Testis (tissue), 2 donors: ENCODE data around the gene GFI1B.

Experiments used
- POLR2A ChIP-seq: fragments of 450-650 bp; IDR thresholded peaks from one replicate; pipeline ENCODE4 v1.6.1; 2017; ENCODE audit warnings: antibody characterized with exemption, mild to moderate bottlenecking, moderate library complexity
- TF ChIP-seq, protein P1 (sequence below), 3 experiments: fragments of 450-650 bp in 2 of 3; fragments of 200-600 bp in 1 of 3; sonication (generic) in 1 of 3; IDR thresholded peaks; one replicate each; pipeline ENCODE4 v1.5.1; 2016 to 2019; ENCODE audit warnings: antibody characterized with exemption in 3 of 3, mild to moderate bottlenecking in 2 of 3, moderate library complexity in 1 of 3

DNA sequence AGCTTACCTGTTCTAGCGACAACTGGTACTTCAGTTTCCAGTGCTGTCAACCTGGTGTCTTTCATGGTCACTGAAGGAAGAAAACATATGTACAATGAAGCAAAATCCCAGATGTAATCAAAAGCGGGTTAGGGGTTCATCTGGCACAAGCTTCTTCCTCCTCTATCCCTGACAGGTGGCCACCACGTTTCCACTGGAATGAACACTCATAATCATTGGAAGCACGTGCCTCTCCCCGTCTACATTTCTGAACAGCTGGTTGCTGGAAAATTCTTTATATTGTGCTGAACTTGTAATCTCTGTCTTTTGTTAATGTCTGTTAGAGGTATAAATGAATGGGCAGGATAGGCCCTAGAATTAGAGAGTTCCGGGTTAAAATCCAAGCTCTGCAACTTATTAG is 43.5 kb upstream of the GFI1B start:
- TF ChIP-seq, protein P1, sequence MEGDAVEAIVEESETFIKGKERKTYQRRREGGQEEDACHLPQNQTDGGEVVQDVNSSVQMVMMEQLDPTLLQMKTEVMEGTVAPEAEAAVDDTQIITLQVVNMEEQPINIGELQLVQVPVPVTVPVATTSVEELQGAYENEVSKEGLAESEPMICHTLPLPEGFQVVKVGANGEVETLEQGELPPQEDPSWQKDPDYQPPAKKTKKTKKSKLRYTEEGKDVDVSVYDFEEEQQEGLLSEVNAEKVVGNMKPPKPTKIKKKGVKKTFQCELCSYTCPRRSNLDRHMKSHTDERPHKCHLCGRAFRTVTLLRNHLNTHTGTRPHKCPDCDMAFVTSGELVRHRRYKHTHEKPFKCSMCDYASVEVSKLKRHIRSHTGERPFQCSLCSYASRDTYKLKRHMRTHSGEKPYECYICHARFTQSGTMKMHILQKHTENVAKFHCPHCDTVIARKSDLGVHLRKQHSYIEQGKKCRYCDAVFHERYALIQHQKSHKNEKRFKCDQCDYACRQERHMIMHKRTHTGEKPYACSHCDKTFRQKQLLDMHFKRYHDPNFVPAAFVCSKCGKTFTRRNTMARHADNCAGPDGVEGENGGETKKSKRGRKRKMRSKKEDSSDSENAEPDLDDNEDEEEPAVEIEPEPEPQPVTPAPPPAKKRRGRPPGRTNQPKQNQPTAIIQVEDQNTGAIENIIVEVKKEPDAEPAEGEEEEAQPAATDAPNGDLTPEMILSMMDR (IDR thresholded peaks at IDR 0.05), result no peak
- TF ChIP-seq POLR2A, result no peak
